Muscle of leg (tissue), 11 donors: ENCODE measurements around the gene SLC1A2. TPM values are rescaled to one million over a fixed set of nuclear protein-coding genes. Genes with fewer than 3 reads are reported as not detected.

Source experiments
- DNase-seq: peaks from one replicate; pipeline ENCODE4 v3.0.0; 2013
- H3K27ac ChIP-seq: one replicate; pipeline ENCODE4 v1.5.1; 2013; ENCODE audit warnings: mild to moderate bottlenecking, low read length, control low read depth
- H3K27me3 ChIP-seq: one replicate; pipeline ENCODE4 v1.6.1; 2013; ENCODE audit warnings: low read length; ENCODE audit not compliant: control insufficient read depth, insufficient read depth
- H3K36me3 ChIP-seq: one replicate; pipeline ENCODE4 v1.6.1; 2013; ENCODE audit warnings: low read length; ENCODE audit not compliant: control insufficient read depth, insufficient read depth
- H3K4me1 ChIP-seq: one replicate; pipeline ENCODE4 v1.6.1; 2013; ENCODE audit warnings: low read length; ENCODE audit not compliant: control insufficient read depth, insufficient read depth
- H3K4me3 ChIP-seq: one replicate; pipeline ENCODE4 v1.5.1; 2013; ENCODE audit warnings: low read length, control low read depth
- H3K9me3 ChIP-seq: replicated peaks from 2 replicates; pipeline ENCODE4 v1.6.1; 2013; ENCODE audit warnings: low read depth, low read length; ENCODE audit not compliant: control insufficient read depth
- WGBS: methylation state at CpG from one replicate; pipeline ENCODE4 v1.1.5; 2013; ENCODE audit warnings: missing lambda C conversion rate; ENCODE audit not compliant: insufficient coverage; 5-methylcytosine and 5-hydroxymethylcytosine counted together
- polyA plus RNA-seq, 8 donors: library from polyadenylated mRNA; unstranded; fragments of 120-200 nt; gene quantifications; one replicate each; pipeline versions ENCODE4 v1.2.1 to v1.2.3, GENCODE V29; 2013; ENCODE audit warnings: inconsistent platforms in 1 of 8, low replicate concordance in 1 of 8; ENCODE audit not compliant: insufficient read length in 8 of 8, insufficient read depth in 1 of 8
- total RNA-seq: library from RNA; stranded (reverse); fragments of 120-200 nt; gene quantifications from one replicate; pipeline ENCODE4 v1.2.4, GENCODE V29; 2013

Gene SLC1A2
- total and polyA plus RNA-seq, 9 donors = 0.43 to 1.6 (median 1.0) TPM

DNA sequence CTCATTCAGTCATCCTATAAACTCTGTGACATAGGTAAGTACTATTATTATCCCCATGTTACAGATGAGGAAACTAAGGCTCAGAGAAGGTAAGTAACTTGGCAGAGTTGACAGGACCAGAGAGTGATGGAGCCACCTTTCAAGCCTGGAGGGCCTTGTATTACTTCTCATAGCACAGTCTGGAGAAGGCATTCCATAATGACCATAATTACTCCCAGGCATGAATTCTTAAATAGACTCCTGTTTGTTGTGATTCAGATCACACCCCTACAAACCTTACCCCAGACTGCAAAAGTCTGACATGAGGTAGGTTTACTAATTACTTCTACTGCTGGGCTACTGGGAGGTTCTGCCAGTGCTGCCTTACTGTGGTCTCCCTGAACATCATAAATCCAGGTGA, 203.4 kb downstream of the SLC1A2 start:
- no peaks in the 10 kb centered on the region for H3K9me3 ChIP-seq
- H3K27ac ChIP-seq = no peak overlapping the region
- no peak for DNase-seq
- peaks cover 50% of the 10 kb centered on the region for H3K36me3 ChIP-seq
- H3K4me1 ChIP-seq = no peaks in the 10 kb centered on the region
- no peak overlapping the region for H3K4me3 ChIP-seq
- H3K27me3 ChIP-seq = no peaks in the 10 kb centered on the region

DNA sequence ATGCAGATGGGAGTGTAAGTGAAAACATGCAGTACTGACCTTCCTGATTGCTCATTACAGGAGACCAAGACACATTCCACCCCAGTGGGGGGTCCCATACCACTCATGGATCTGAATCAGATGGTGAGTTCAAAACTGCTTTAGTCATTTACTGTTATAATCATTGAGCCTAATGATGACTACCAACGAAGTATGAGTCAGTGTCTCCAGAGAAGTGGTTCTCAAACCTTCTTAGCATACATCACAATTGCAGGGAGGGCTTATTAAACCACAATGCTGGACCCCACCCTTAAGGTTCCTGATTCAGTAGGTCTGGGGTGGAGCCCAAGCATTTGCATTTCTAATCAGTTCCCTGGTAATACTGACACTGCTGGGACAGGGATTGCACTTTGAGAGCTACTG, 204.6 kb downstream of the SLC1A2 start:
- no CpG with 5 or more reads among the region's 1 CpG for WGBS
- no peaks in the 10 kb centered on the region for H3K27me3 ChIP-seq
- peaks cover under 1% of the 10 kb centered on the region for H3K9me3 ChIP-seq
- H3K36me3 ChIP-seq = peaks cover 47% of the 10 kb centered on the region
- DNase-seq = no peak
- H3K27ac ChIP-seq = no peak overlapping the region
- H3K4me1 ChIP-seq = no peaks in the 10 kb centered on the region
- H3K4me3 ChIP-seq = no peak overlapping the region

DNA sequence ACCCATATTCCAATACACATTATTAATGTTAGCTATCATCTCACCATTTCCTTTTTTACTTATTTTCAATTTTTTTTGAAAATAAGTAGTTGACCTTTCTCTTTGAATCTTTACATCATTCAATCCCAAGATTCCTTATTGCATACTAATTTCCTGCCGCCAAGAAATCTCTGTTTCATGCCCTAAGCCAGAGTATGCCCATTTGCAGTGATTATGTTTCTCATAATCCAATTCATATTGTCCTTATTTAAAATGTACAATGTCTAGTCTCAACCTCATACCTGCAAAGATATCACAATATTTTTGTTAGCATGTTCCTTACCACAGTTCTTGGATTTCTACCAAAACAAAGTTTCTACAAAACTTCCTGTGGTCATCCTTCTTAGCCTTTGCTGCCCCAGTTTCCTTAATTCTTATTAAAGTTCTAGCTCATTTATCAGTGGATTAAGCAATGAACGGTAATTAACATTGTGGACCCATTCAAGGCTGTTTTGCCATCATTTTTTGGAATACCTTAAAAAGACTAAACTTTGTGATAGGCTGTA, 205.1 kb downstream of the SLC1A2 start:
- Histone ChIP-seq H3K27ac (no peak overlapping the region), H3K9me3 (peaks cover 2% of the 10 kb centered on the region), H3K36me3 (peaks cover 42% of the 10 kb centered on the region), H3K4me1 (no peaks in the 10 kb centered on the region), H3K27me3 (no peaks in the 10 kb centered on the region), H3K4me3 (no peak overlapping the region)
- DNase-seq = no peak
- WGBS = no CpG with 5 or more reads among the region's 2 CpGs

DNA sequence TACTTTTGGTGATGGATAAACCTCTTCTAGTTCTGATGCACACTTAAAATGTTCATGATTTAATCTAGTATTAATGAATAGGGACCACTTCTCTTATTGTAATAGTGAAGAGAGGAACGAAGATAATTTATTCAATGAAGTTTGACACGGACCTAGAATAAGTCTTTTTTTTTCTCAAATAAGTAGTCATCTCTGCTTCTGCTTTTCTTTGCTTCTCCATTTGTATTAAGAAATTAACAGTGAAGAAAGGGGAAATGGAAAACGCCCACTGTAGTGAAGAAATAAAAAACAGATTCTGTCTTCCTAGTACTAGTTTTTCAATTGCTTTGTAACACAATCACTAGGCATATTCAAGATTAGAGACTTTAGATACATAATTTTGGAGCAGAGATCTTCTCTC, 207.4 kb downstream of the SLC1A2 start:
- Histone ChIP-seq H3K4me3 (no peak overlapping the region), H3K27me3 (no peaks in the 10 kb centered on the region), H3K4me1 (no peaks in the 10 kb centered on the region), H3K36me3 (peaks cover 34% of the 10 kb centered on the region), H3K27ac (no peak overlapping the region), H3K9me3 (peaks cover 2% of the 10 kb centered on the region)
- peak; percentile 53 for DNase-seq
- no CpG with 5 or more reads among the region's 3 CpGs for WGBS

DNA sequence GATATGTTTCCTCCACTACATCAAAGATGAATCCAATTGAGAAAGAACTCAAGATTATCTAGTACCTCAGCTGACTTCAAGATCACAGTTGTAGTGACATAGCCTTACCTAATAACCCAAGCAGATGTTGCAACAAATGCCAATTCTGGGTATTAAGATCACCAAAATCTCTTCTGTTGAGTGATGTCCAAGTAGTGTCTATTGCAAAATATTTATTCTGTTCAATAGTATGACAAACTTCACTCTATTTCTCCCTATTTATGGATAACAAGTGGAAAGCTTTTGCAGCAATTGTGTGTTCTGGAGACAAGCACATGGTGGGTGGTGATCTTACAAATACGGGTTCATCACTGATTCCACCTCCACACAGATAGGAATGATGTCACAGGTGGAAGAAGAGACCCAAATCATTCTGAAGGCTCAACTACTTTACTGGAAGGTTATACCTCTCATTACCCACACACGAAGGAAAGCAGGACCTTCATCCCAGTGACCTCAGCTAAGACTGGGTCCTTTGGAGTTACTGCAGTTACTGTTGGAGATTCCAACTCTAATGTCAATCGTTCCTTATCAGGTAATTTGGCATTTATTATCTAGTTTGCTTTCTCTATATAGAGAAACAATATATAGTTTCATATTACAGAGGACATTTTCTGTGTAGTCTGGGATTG, 208.3 kb downstream of the SLC1A2 start:
- Histone ChIP-seq H3K27ac (no peak overlapping the region), H3K27me3 (no peaks in the 10 kb centered on the region), H3K4me3 (no peak overlapping the region), H3K4me1 (no peaks in the 10 kb centered on the region), H3K9me3 (peaks cover 2% of the 10 kb centered on the region), H3K36me3 (peaks cover 27% of the 10 kb centered on the region)
- WGBS = no CpG with 5 or more reads among the region's 3 CpGs
- DNase-seq = no peak

DNA sequence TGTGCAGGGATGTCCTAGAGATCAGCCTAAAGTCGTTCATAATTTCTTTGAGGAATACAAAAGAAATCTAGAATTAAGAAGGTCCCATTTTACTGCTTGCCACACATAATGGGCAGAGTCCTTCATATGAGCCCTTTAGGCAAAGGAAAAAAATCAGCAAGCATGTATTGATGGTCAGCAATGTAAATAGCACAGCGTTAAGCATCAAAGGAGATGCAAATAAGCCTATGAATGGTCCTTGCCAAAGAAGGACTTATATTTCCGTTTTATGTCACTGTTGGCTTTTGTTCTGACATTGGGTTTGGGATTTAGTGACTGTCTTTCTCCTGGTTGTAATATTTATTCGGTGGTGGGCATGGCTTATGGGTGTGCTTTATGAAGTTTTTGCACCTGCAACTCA, 210.6 kb downstream of the SLC1A2 start:
- no peaks in the 10 kb centered on the region for H3K4me1 ChIP-seq
- no peak for DNase-seq
- 60% methylated on average over 1 of the region's 4 CpGs for whole genome bisulfite sequencing
- H3K27ac ChIP-seq = no peak overlapping the region
- no peak overlapping the region for H3K4me3 ChIP-seq
- H3K27me3 ChIP-seq = no peaks in the 10 kb centered on the region
- peaks cover 2% of the 10 kb centered on the region for H3K9me3 ChIP-seq
- H3K36me3 ChIP-seq = peaks cover 27% of the 10 kb centered on the region

DNA sequence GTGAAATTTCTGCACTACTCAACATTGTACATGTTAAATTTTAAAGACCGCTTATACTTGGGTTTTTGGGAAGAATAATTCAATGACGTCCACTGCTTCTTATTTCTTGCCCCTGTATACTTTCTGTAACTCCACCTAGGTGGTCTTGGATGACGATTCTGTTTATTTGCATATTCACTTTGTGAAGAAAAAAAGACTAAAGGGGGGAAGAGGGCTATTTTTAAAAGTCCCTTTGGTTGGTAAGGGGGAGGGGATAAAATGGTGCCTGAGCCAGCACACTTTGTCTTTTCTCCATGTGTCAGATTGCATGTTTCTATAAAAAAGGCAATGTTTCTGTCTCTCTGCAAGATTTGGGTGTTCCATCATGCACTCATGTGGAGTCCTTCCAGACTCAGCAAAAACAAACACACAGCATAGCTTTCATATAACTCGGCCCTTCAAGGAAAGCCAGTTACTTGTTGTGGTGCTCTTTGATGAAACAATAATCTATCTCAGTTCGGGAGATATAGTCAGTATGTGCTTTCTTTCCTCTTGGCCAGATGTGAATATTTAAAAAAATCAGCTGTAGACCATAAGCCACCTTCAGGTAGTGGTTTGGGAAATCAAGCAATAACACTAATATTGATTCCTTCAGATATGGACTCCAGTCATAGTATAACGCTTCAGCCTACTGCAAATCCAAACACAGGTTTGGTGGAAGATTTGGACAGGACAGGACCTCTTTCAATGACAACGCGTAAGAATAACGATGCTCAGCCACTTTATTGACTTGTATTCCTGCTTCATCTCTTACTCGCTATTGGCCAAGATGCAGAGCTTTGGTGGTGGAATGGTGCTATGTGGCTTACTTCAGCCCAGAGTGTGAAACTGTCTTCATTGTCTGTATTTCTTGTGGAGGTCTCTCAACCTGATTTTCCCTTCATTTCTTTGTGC, 211.6 kb downstream of the SLC1A2 start:
- Histone ChIP-seq H3K4me3 (no peak overlapping the region), H3K27ac (no peak overlapping the region), H3K9me3 (peaks cover 2% of the 10 kb centered on the region), H3K4me1 (no peaks in the 10 kb centered on the region), H3K36me3 (peaks cover 27% of the 10 kb centered on the region), H3K27me3 (no peaks in the 10 kb centered on the region)
- DNase-seq = no peak
- no CpG with 5 or more reads among the region's 10 CpGs for WGBS

DNA sequence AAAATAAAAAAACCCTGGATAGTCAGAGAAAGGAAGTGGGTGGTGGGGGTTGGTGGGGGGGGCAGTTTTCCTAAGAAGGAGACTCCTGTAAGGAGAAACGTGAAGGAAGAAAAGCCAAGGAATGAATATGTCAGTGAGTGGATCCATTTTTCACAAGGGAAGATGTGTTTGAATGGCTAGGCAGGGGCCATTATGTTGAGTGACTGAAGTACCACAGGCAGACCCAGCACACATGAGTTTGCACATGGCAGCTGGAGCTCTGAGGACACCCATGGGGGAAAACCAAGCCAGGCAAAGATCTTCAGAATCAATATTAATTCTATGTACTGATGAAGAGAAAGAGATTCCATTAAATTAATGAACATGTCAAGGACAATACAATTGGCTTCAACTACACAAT, 212.7 kb downstream of the SLC1A2 start:
- Histone ChIP-seq H3K9me3 (peaks cover 2% of the 10 kb centered on the region), H3K4me1 (no peaks in the 10 kb centered on the region), H3K4me3 (no peak overlapping the region), H3K27me3 (no peaks in the 10 kb centered on the region), H3K27ac (no peak overlapping the region), H3K36me3 (peaks cover 30% of the 10 kb centered on the region)
- DNase-seq = no peak
- 100% methylated on average over 1 of the region's 1 CpG for WGBS

DNA sequence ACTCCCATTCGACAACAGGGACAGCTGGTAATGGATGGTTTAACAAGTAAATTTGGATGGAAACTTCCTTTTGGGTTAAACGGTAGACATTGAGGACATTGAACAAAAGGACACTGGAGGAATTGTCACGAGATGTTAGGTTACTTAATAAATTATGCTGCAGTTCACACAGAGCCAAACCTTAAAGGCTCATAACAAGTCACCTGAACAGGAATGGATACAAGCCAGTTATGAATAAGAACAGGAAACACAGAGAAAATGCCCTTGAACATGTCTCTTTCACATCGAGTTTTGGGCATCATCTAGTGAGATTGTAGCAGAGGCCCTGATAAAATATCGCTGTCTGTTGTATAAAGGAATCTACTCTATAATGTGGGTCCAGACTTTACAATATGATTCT, 214.7 kb downstream of the SLC1A2 start:
- H3K27ac ChIP-seq = no peak overlapping the region
- DNase-seq = no peak
- H3K9me3 ChIP-seq = no peaks in the 10 kb centered on the region
- 93% methylated on average over 3 of the region's 5 CpGs for WGBS
- H3K4me1 ChIP-seq = no peaks in the 10 kb centered on the region
- H3K36me3 ChIP-seq = peaks cover 41% of the 10 kb centered on the region
- H3K27me3 ChIP-seq = no peaks in the 10 kb centered on the region
- H3K4me3 ChIP-seq = no peak overlapping the region
